ENCODE measurements around the gene WDR27. TPM values are rescaled to one million over a fixed set of nuclear protein-coding genes. Genes with fewer than 3 reads are reported as not detected.

Gene WDR27
- total and polyA plus RNA-seq, 12 donors = 3.2 to 12.0 (median 6.6) TPM

DNA sequence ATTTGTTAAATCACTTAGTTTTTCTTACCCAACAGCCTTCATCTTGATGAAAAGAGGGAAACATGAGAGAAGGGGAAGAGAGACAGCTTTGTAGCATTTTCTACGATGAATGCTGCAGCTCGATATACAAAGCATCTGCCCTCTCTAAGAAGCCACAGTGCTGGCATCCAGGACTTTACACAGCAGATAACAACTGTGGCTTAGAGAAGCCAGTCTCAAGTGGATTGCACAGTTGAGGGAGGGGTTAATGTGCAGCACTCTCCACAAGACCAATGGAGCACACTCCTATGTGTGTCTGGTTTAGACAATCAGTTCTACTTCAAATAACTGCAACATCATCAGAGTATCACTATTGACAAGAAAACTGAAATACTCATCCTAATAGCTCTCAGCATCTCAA, 5.9 kb upstream of the WDR27 start:
- no peak for DNase-seq
- ATAC-seq = peak in 2 of 8 donors; percentile 25 to 48
- intact Hi-C loops (cut with DNase I) = no loop called here
- peaks cover 0 to 37% (median 24%) of the 10 kb centered on the region in 9 donors for H3K4me1 ChIP-seq
- H3K9me3 ChIP-seq = no peaks in the 10 kb centered on the region
- H3K36me3 ChIP-seq = peaks cover 0 to 93% (median 24%) of the 10 kb centered on the region in 9 donors
- no peak overlapping the region for H3K4me3 ChIP-seq
- H3K27me3 ChIP-seq = no peaks in the 10 kb centered on the region
- 41 to 57% methylated on average over 2 of the region's 2 CpGs for WGBS, 2 donors
- H3K27ac ChIP-seq = no peak overlapping the region
- no peak for TF ChIP-seq CTCF (IDR thresholded peaks at IDR 0.05)

- no peak for DNase-seq
- 4% methylated on average over 22 of the region's 22 CpGs for WGBS, 2 donors
- no peaks in the 10 kb centered on the region for H3K9me3 ChIP-seq
- H3K4me1 ChIP-seq = peaks cover 3 to 64% (median 45%) of the 10 kb centered on the region in 9 donors
- peak overlapping the region; percentile 78 to 97 (median 88) for H3K4me3 ChIP-seq
- intact Hi-C loops (cut with DNase I) = loop anchor here in 1 of 10 donors (5.0 kb wide), 1 partner anchor 49 kb away; the partner anchor contains the start of genes DYNLT2 and ERMARD
- no peaks in the 10 kb centered on the region for H3K27me3 ChIP-seq
- TF ChIP-seq CTCF (IDR thresholded peaks at IDR 0.05) = no peak
- no peak for ATAC-seq
- peaks cover 0 to 44% (median 0%) of the 10 kb centered on the region in 9 donors for H3K36me3 ChIP-seq
- H3K27ac ChIP-seq = peak overlapping the region in 9 of 10 donors; percentile 90 to 98 (median 94)
These were observed 1.0 kb upstream of the WDR27 start for GRCh38 chr6:169702840-169703246.

- intact Hi-C loops (cut with DNase I) = loop anchor here in 1 of 10 donors (5.0 kb wide), 1 partner anchor 51 kb away; the partner anchor contains the start of genes DYNLT2 and ERMARD
- peak in 4 of 8 donors; percentile 2 to 33 (median 13) for ATAC-seq
- WGBS, 2 donors = 0% methylated on average over 51 to 54 of the region's 54 CpGs
- H3K4me3 ChIP-seq = peak overlapping the region; percentile 78 to 97 (median 88)
- H3K9me3 ChIP-seq = no peaks in the 10 kb centered on the region
- no peaks in the 10 kb centered on the region for H3K27me3 ChIP-seq
- no peak for DNase-seq
- peak overlapping the region; percentile 83 to 98 (median 94) for H3K27ac ChIP-seq
- TF ChIP-seq CTCF (IDR thresholded peaks at IDR 0.05) = no peak
- H3K36me3 ChIP-seq = peaks cover 0 to 34% (median 0%) of the 10 kb centered on the region in 9 donors
- H3K4me1 ChIP-seq = peaks cover 3 to 60% (median 42%) of the 10 kb centered on the region in 9 donors
These were observed 397 bp downstream of the WDR27 start for GRCh38 chr6:169701311-169701953.

DNA sequence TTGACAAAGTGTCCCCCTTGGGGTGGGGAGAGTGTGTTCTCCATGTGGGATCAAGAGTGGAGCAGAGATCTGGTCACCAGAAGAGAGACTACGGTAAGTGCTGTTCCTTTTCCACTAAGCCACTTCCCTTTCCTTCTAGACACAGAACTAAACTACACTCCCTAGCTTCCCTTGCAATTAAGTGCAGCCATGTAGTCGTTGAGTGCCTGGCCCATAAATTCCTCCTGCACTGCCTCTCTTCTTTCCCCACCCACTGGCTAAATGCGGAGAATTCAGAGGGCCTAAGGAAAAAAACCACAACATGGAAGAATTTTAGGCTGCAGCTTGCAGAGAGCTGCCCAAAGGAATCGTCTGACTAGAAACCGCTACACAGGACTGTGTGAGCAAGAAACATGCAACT, 1.5 kb downstream of the WDR27 start:
- no peak for DNase-seq
- intact Hi-C loops (cut with DNase I) = loop anchor here in 1 of 10 donors (5.0 kb wide), 1 partner anchor 52 kb away; the partner anchor contains the start of genes DYNLT2 and ERMARD
- no peak overlapping the region for H3K27ac ChIP-seq
- peaks cover 3 to 56% (median 42%) of the 10 kb centered on the region in 9 donors for H3K4me1 ChIP-seq
- H3K4me3 ChIP-seq = peak overlapping the region in 1 of 10 donors; percentile 81
- H3K36me3 ChIP-seq = peaks cover 0 to 23% (median 0%) of the 10 kb centered on the region in 9 donors
- H3K27me3 ChIP-seq = no peaks in the 10 kb centered on the region
- WGBS, 2 donors = 57 to 60% methylated on average over 5 of the region's 5 CpGs
- ATAC-seq = no peak
- H3K9me3 ChIP-seq = peaks cover 0 to 7% (median 0%) of the 10 kb centered on the region in 11 donors
- TF ChIP-seq CTCF (IDR thresholded peaks at IDR 0.05) = no peak

Data from heart right ventricle (tissue), 16 donors.